Measurements from ENCODE around the gene TEKT2. TPM values are rescaled to one million over a fixed set of nuclear protein-coding genes. Genes with fewer than 3 reads are reported as not detected.

TEKT2 gene
- total and polyA plus RNA-seq, 4 donors: 10.2 to 40.2 (median 16.5) TPM

DNA sequence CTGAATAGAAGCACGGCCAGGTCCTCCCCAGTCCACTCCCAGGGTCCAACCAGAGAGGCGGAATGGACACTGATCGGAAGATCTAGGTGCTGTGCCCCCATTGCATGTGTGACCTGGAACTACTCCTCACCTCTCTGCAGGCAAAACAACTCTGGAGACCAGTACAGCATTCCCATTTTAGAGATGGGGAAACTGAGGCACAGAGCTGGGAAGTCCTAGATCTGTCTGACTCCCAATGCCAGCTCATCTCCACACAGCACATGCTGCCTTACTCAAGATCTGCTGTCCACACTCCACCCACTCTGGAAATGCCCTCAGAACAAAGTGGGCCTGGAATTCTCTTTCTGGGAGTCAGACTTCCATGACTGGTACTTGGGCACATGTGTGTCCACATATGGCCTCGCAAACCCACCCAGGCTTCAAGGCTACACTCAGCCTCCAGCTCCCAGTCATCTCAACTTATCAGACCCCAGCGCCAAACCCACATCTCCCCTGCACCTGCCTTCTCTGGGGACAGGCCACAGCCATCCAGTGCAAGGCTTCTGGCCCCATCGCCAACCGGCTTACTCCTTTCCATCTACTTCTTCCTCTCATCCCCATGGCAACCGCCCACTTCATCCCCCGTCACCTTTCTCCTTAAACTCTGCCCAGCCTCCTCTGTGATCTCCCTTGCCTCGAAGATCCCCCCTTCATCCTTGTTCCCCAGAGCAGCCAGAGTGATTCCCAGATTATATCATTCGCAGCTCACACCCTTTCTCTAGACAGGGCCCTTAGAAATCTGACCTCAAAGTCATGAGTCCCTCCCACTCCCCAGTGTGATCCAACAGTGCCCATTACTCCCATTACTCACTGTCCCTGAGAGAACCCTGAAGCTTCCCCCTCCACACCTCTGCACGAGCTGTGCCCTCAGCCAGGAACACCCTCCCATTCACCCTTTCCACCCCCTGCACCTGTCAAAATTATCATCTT lies 38.5 kb downstream of the TEKT2 start:
- peaks cover 0 to 15% (median 0%) of the 10 kb centered on the region in 5 donors for H3K4me1 ChIP-seq (ENCODE audit: control insufficient read depth in 5 of 5, insufficient read depth in 5 of 5, low read length in 5 of 5)
- H3K4me3 ChIP-seq: no peak overlapping the region
- ATAC-seq (ENCODE audit: insufficient read depth, low FRiP score): no peak
- no peak overlapping the region for H3K27ac ChIP-seq (ENCODE audit: low read depth in 1 of 2, low read length in 1 of 2)
- no peak overlapping the region for H3K9ac ChIP-seq (ENCODE audit: insufficient read depth in 1 of 2, low read length in 2 of 2)
- peaks cover 0 to 34% (median 8%) of the 10 kb centered on the region in 3 donors for H3K27me3 ChIP-seq (ENCODE audit: control insufficient read depth in 3 of 3, insufficient read depth in 3 of 3, low read length in 2 of 3)
- DNase-seq: no peak
- no peaks in the 10 kb centered on the region for H3K36me3 ChIP-seq (ENCODE audit: control insufficient read depth in 4 of 4, insufficient read depth in 4 of 4, low read length in 4 of 4)
- no peak for TF ChIP-seq CTCF (IDR thresholded peaks at IDR 0.05; ENCODE audit: control extremely low read depth, extremely low read depth)
- no peaks in the 10 kb centered on the region for H3K9me3 ChIP-seq (ENCODE audit: control insufficient read depth in 4 of 4, insufficient read depth in 3 of 4, low read length in 3 of 4)
- WGBS, 2 donors: 83 to 87% methylated on average over 12 of the region's 12 CpGs

GRCh38 chr1:36123356-36123755 lies 39.5 kb downstream of the TEKT2 start:
- Histone ChIP-seq H3K9ac (ENCODE audit: insufficient read depth in 1 of 2, low read length in 2 of 2) (no peak overlapping the region), H3K4me1 (ENCODE audit: control insufficient read depth in 5 of 5, insufficient read depth in 5 of 5, low read length in 5 of 5) (peaks cover 0 to 15% (median 0%) of the 10 kb centered on the region in 5 donors), H3K27ac (ENCODE audit: low read depth in 1 of 2, low read length in 1 of 2) (peak overlapping the region in 1 of 2 donors; percentile 48), H3K9me3 (ENCODE audit: control insufficient read depth in 4 of 4, insufficient read depth in 3 of 4, low read length in 3 of 4) (no peaks in the 10 kb centered on the region), H3K4me3 (no peak overlapping the region), H3K27me3 (ENCODE audit: control insufficient read depth in 3 of 3, insufficient read depth in 3 of 3, low read length in 2 of 3) (peaks cover 0 to 34% (median 8%) of the 10 kb centered on the region in 3 donors), H3K36me3 (ENCODE audit: control insufficient read depth in 4 of 4, insufficient read depth in 4 of 4, low read length in 4 of 4) (no peaks in the 10 kb centered on the region)
- WGBS, 2 donors: 40 to 54% methylated on average over 8 of the region's 8 CpGs
- no peak for ATAC-seq (ENCODE audit: insufficient read depth, low FRiP score)
- TF ChIP-seq CTCF (IDR thresholded peaks at IDR 0.05; ENCODE audit: control extremely low read depth, extremely low read depth): no peak
- DNase-seq: peak in 1 of 3 donors; percentile 25

DNA sequence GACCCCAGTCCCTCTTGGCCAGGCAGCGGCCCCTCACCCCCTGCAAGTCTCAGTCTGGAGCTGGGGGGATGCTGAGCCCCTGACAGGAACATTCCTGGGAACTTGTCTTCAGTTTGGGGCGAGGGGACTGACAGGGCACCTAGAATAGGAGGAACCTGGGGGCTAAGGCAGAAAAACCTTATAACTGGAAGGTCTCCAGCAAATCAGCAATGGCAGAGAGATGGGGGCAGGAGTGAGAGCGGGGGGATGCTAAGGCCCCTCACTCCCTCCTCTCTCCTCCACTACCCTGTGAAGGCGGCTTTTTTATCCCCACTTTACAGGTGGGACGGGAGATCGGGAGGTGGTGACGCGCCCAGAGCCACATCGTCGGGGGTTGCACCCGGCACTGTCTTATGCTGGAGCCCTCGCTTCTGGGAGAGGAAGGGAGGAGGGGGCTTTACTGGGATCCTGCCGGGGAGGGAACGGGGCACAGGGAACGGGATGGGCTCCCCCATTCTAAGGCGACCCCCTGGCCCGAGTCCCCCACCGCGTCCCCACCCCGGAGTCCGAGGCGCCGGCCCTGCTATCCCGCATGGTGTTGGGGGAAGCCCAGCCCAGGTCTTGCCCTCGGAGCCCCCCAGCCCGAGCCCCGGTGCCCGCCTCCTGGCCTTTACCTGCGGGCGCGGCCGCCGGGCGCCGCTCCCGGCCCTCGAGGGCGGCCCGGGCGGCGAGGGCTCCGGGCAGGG lies 40.7 kb downstream of the TEKT2 start:
- peaks cover 0 to 15% (median 0%) of the 10 kb centered on the region in 5 donors for H3K4me1 ChIP-seq (ENCODE audit: control insufficient read depth in 5 of 5, insufficient read depth in 5 of 5, low read length in 5 of 5)
- H3K27me3 ChIP-seq (ENCODE audit: control insufficient read depth in 3 of 3, insufficient read depth in 3 of 3, low read length in 2 of 3): peaks cover 0 to 34% (median 8%) of the 10 kb centered on the region in 3 donors
- no peak overlapping the region for H3K4me3 ChIP-seq
- H3K36me3 ChIP-seq (ENCODE audit: control insufficient read depth in 4 of 4, insufficient read depth in 4 of 4, low read length in 4 of 4): no peaks in the 10 kb centered on the region
- H3K9ac ChIP-seq (ENCODE audit: insufficient read depth in 1 of 2, low read length in 2 of 2): no peak overlapping the region
- TF ChIP-seq CTCF (IDR thresholded peaks at IDR 0.05; ENCODE audit: control extremely low read depth, extremely low read depth): no peak
- H3K9me3 ChIP-seq (ENCODE audit: control insufficient read depth in 4 of 4, insufficient read depth in 3 of 4, low read length in 3 of 4): no peaks in the 10 kb centered on the region
- ATAC-seq (ENCODE audit: insufficient read depth, low FRiP score) (no peak), DNase-seq (no peak)
- WGBS, 2 donors: 26 to 42% methylated on average over 22 to 42 of the region's 42 CpGs
- no peak overlapping the region for H3K27ac ChIP-seq (ENCODE audit: low read depth in 1 of 2, low read length in 1 of 2)
